HG03457 (cell line): ENCODE data around the gene MESP2.

ENCODE experiments used
- ATAC-seq: cut with Tn5 transposase; IDR thresholded peaks from one replicate; pipeline ENCODE4 v1.9.1; 2021; ENCODE audit warnings: moderate number of reproducible peaks; ENCODE audit not compliant: unreplicated experiment

MESP2 gene

GRCh38 chr15:89799918-89800498 lies 23.9 kb downstream of the MESP2 start:
- ATAC-seq = no peak

- no peak for ATAC-seq
Observed at GRCh38 chr15:89801471-89802195, 25.5 kb downstream of the MESP2 start.

GRCh38 chr15:89802231-89802928 lies 26.2 kb downstream of the MESP2 start:
- no peak for ATAC-seq

GRCh38 chr15:89802986-89803824 lies 27.1 kb downstream of the MESP2 start:
- ATAC-seq = no peak

- ATAC-seq = no peak
Observed at GRCh38 chr15:89803941-89804800, 28.0 kb downstream of the MESP2 start.

- ATAC-seq = no peak
Observed at GRCh38 chr15:89805241-89806209, 29.4 kb downstream of the MESP2 start.

GRCh38 chr15:89806210-89806558 lies 30.1 kb downstream of the MESP2 start:
- no peak for ATAC-seq

- ATAC-seq = no peak
Observed at GRCh38 chr15:89806559-89807550, 30.7 kb downstream of the MESP2 start.

GRCh38 chr15:89807689-89808088 lies 31.6 kb downstream of the MESP2 start:
- ATAC-seq = no peak

GRCh38 chr15:89808160-89808870 lies 32.2 kb downstream of the MESP2 start:
- ATAC-seq = no peak

- ATAC-seq = no peak
Observed at GRCh38 chr15:89809093-89809786, 33.1 kb downstream of the MESP2 start.

- no peak for ATAC-seq
Observed at GRCh38 chr15:89809787-89810148, 33.6 kb downstream of the MESP2 start.

- no peak for ATAC-seq
Observed at GRCh38 chr15:89810837-89811236, 34.7 kb downstream of the MESP2 start.

- ATAC-seq = no peak
Observed at GRCh38 chr15:89812011-89812846, 36.1 kb downstream of the MESP2 start.

GRCh38 chr15:89812847-89813320 lies 36.8 kb downstream of the MESP2 start:
- no peak for ATAC-seq
